Adrenal gland (tissue), 12 donors: ENCODE results near the gene IMMP2L. TPM values are rescaled to one million over a fixed set of nuclear protein-coding genes. Genes with fewer than 3 reads are reported as not detected.

Experiments
- DNase-seq, 7 donors: peaks; one replicate each; pipeline ENCODE4 v3.0.0-alpha.2; 2019 to 2020
- H3K27ac ChIP-seq, 5 donors: fragments of 200-600 bp; sonication (generic) in 4 of 5; 1 replicate in 3 of 5; 2 replicates in 2 of 5; pipeline versions ENCODE4 v1.5.1 to v1.8.0; 2016 to 2020; ENCODE audit warnings: mild to moderate bottlenecking in 1 of 5
- H3K27me3 ChIP-seq: fragments of 200-600 bp; 2 replicates; pipeline ENCODE4 v1.8.0; 2021
- H3K36me3 ChIP-seq, 2 donors: fragments of 200-600 bp; replicated peaks in 1 of 2; 1 replicate in 1 of 2; 2 replicates in 1 of 2; pipeline versions ENCODE4 v1.5.1 to v1.8.0; 2018 to 2022
- H3K4me1 ChIP-seq, 2 donors: fragments of 200-600 bp; replicated peaks in 1 of 2; 1 replicate in 1 of 2; 2 replicates in 1 of 2; pipeline versions ENCODE4 v1.5.1 to v1.8.0; 2018 to 2021
- H3K4me3 ChIP-seq, 4 donors: fragments of 200-600 bp; sonication (generic) in 3 of 4; one replicate each; pipeline ENCODE4 v1.5.1; 2016 to 2018
- H3K9me3 ChIP-seq, 3 donors: fragments of 200-600 bp; sonication (generic) in 1 of 3; replicated peaks in 1 of 3; 1 replicate in 2 of 3; 2 replicates in 1 of 3; pipeline versions ENCODE4 v1.5.1 to v1.8.0; 2016 to 2021
- CTCF ChIP-seq, 6 experiments: fragments of 450-650 bp in 4 of 6; fragments of 200-600 bp in 2 of 6; sonication (generic) in 1 of 6; IDR thresholded peaks; 1 replicate in 5 of 6; 2 replicates in 1 of 6; pipeline versions ENCODE4 v1.5.1 to v1.8.0; 2016 to 2021; ENCODE audit warnings: antibody characterized with exemption in 6 of 6, mild to moderate bottlenecking in 2 of 6, moderate library complexity in 1 of 6
- POLR2A ChIP-seq, 2 donors: fragments of 450-650 bp; IDR thresholded peaks; one replicate each; pipeline ENCODE4 v1.6.1; 2017; ENCODE audit warnings: antibody characterized with exemption in 2 of 2, mild to moderate bottlenecking in 2 of 2, moderate library complexity in 1 of 2
- WGBS, 4 donors: extraction: QIAGEN DNeasy Blood & Tissue Kit in 2 of 4; methylation state at CpG; one replicate each; pipeline versions ENCODE4 v1.1.5 to v1.1.7; 2013 to 2017; 5-methylcytosine and 5-hydroxymethylcytosine counted together
- intact Hi-C, 2 donors: fragments of 100-400 bp; cut with DNase I; formaldehyde crosslinking; loops; one replicate each; pipeline versions ENCODE4 v1.14.1 to v1.15.0; 2022 to 2023
- polyA plus RNA-seq, 3 donors: library from polyadenylated mRNA; stranded (reverse); fragments of 200-250 nt in 2 of 3; fragments of 350-450 nt in 1 of 3; fragmentation: Illumina TruSeq in 1 of 3; extraction: RNeasy Lipid Tissue Mini Kit (QIAGEN cat#74804) in 1 of 3; gene quantifications; one replicate each; pipeline ENCODE4 v1.2.3, GENCODE V29; 2013 to 2014
- total RNA-seq, 9 donors: library from RNA; depleted of rRNA in 4 of 9; stranded (reverse); fragments of >200 nt in 4 of 9; fragments of 120-200 nt in 1 of 9; fragmentation: NEBNext Ultra II Directional in 1 of 9; extraction: Animal tissue kit (Norgen Biotek cat#: 25700) in 1 of 9; gene quantifications; one replicate each; pipeline versions ENCODE4 v1.1.0 to v1.2.4, GENCODE V29; 2013 to 2023
- donor health status: healthy with polysubstance abuse.
- donor health status: Bipolar disorder and iron deficiency.
- donor health status: DM: yes; HTN: yes; CAD: no.
- donor health status: DM: no; HTN: no; CAD: no.
- donor health status: DM: no; HTN: no; CAD: no.
- donor health status: DM: yes; HTN: yes; CAD: no.

IMMP2L gene
- total and polyA plus RNA-seq, 12 donors, result 13.4 to 34.1 (median 25.3) TPM

GRCh38 chr7:111115966-111116365 lies 446.3 kb downstream of the IMMP2L start:
- WGBS, 4 donors, result 92 to 98% (median 96%) methylated on average over 2 of the region's 2 CpGs
- no peaks in the 10 kb centered on the region for H3K9me3 ChIP-seq
- no peak for DNase-seq
- no peaks in the 10 kb centered on the region for H3K27me3 ChIP-seq
- H3K4me1 ChIP-seq, result peaks cover 12 to 21% of the 10 kb centered on the region in 2 donors
- intact Hi-C loops, result loop anchor here in 1 of 2 donors (10.0 kb wide), 1 partner anchor 109 kb away; no protein-coding TSS in a partner anchor
- no peak overlapping the region for H3K4me3 ChIP-seq
- no peaks in the 10 kb centered on the region for H3K36me3 ChIP-seq
- TF ChIP-seq POLR2A (IDR thresholded peaks at IDR 0.05), result no peak
- TF ChIP-seq CTCF (IDR thresholded peaks at IDR 0.05), result no peak
- no peak overlapping the region for H3K27ac ChIP-seq

- DNase-seq, result no peak
- TF ChIP-seq POLR2A (IDR thresholded peaks at IDR 0.05), result no peak
- no peak for TF ChIP-seq CTCF (IDR thresholded peaks at IDR 0.05)
- Histone ChIP-seq H3K36me3 (no peaks in the 10 kb centered on the region), H3K27me3 (no peaks in the 10 kb centered on the region), H3K27ac (peak overlapping the region in 3 of 5 donors; percentile 11 to 62 (median 57)), H3K4me3 (no peak overlapping the region), H3K4me1 (peaks cover 20 to 29% of the 10 kb centered on the region in 2 donors), H3K9me3 (no peaks in the 10 kb centered on the region)
- intact Hi-C loops, result loop anchor here in 1 of 2 donors (10.0 kb wide), 1 partner anchor 111 kb away; no protein-coding TSS in a partner anchor
- WGBS, 4 donors, result 24 to 45% (median 32%) methylated on average over 1 of the region's 1 CpG
Measured at GRCh38 chr7:111113263-111114017, 448.9 kb downstream of the IMMP2L start.

- DNase-seq, result no peak
- H3K27me3 ChIP-seq, result no peaks in the 10 kb centered on the region
- peak overlapping the region in 2 of 5 donors; percentile 13 to 57 for H3K27ac ChIP-seq
- intact Hi-C loops, result loop anchor here in 1 of 2 donors (10.0 kb wide), 1 partner anchor 112 kb away; no protein-coding TSS in a partner anchor
- TF ChIP-seq POLR2A (IDR thresholded peaks at IDR 0.05) (no peak), CTCF (IDR thresholded peaks at IDR 0.05) (no peak)
- peaks cover 27 to 39% of the 10 kb centered on the region in 2 donors for H3K4me1 ChIP-seq
- H3K36me3 ChIP-seq, result no peaks in the 10 kb centered on the region
- WGBS, 4 donors, result 50 to 76% (median 71%) methylated on average over 2 of the region's 2 CpGs
- H3K9me3 ChIP-seq, result no peaks in the 10 kb centered on the region
- no peak overlapping the region for H3K4me3 ChIP-seq
Measured at GRCh38 chr7:111112439-111112838, 449.9 kb downstream of the IMMP2L start.

GRCh38 chr7:111108496-111108895 lies 453.8 kb downstream of the IMMP2L start:
- TF ChIP-seq CTCF (IDR thresholded peaks at IDR 0.05) (no peak), POLR2A (IDR thresholded peaks at IDR 0.05) (no peak)
- WGBS, 4 donors, result 55 to 72% (median 71%) methylated on average over 3 of the region's 3 CpGs

More at GRCh38 chr7:111108496-111108895, 453.8 kb downstream of the IMMP2L start:
- no peak overlapping the region for H3K4me3 ChIP-seq
- no peak for DNase-seq
- H3K27ac ChIP-seq, result peak overlapping the region in 3 of 5 donors; percentile 18 to 49 (median 49)
- H3K4me1 ChIP-seq, result peaks cover 29 to 71% of the 10 kb centered on the region in 2 donors
- H3K36me3 ChIP-seq, result no peaks in the 10 kb centered on the region
- no peaks in the 10 kb centered on the region for H3K9me3 ChIP-seq
- no peaks in the 10 kb centered on the region for H3K27me3 ChIP-seq
- intact Hi-C loops, result no loop called here
